ENCODE measurements around the gene KLK8.
"Not testable (repeated sequence)": the region's sequence is repeated elsewhere in the genome, so short reads cannot be mapped to it uniquely, and the experiment has no call there.

Gene KLK8

GRCh38 chr19:50981587-50982146 lies 19.7 kb downstream of the KLK8 start:
- no peak for DNase-seq

GRCh38 chr19:50980208-50980607 lies 21.2 kb downstream of the KLK8 start:
- no peak for DNase-seq

GRCh38 chr19:50979758-50980157 lies 21.6 kb downstream of the KLK8 start:
- DNase-seq = no peak

- DNase-seq = no peak
These were observed 22.5 kb downstream of the KLK8 start for GRCh38 chr19:50978772-50979390.

GRCh38 chr19:50977626-50978025 lies 23.8 kb downstream of the KLK8 start:
- DNase-seq = no peak

GRCh38 chr19:50975766-50976165 lies 25.6 kb downstream of the KLK8 start:
- no peak for DNase-seq

GRCh38 chr19:50974702-50975556 lies 26.5 kb downstream of the KLK8 start:
- DNase-seq = no peak

GRCh38 chr19:50972795-50973376 lies 28.5 kb downstream of the KLK8 start:
- DNase-seq = no peak

- DNase-seq = not testable (repeated sequence)
These were observed 31.6 kb downstream of the KLK8 start for GRCh38 chr19:50969810-50970209.

GRCh38 chr19:50969413-50969760 lies 32.0 kb downstream of the KLK8 start, which contains the start of gene KLK6:
Gene KLK6 (minus strand): TSS chr19:50969591. CDS start chr19:50968104, 1,487 bp downstream.
- DNase-seq = no peak

GRCh38 chr19:50968716-50969412 lies 32.5 kb downstream of the KLK8 start:
- DNase-seq = no peak

GRCh38 chr19:50967929-50968715 lies 33.3 kb downstream of the KLK8 start:
- no peak for DNase-seq

GRCh38 chr19:50964266-50964665 lies 37.1 kb downstream of the KLK8 start:
- no peak for DNase-seq

GRCh38 chr19:50963381-50963780 lies 38.0 kb downstream of the KLK8 start:
- no peak for DNase-seq

GRCh38 chr19:50962245-50962644 lies 39.2 kb downstream of the KLK8 start:
- DNase-seq = no peak

- DNase-seq = no peak
These were observed 41.5 kb downstream of the KLK8 start for GRCh38 chr19:50959731-50960500.

GRCh38 chr19:50957587-50957986 lies 43.8 kb downstream of the KLK8 start:
- no peak for DNase-seq

GRCh38 chr19:50952910-50953309 lies 48.5 kb downstream of the KLK8 start, which contains the start of gene KLK5:
Gene KLK5 (minus strand): TSS chr19:50953038. CDS start chr19:50952657, 381 bp downstream.
- DNase-seq = no peak

- DNase-seq = no peak
These were observed 51.5 kb downstream of the KLK8 start for GRCh38 chr19:50949861-50950260.

GRCh38 chr19:50947123-50947522 lies 54.3 kb downstream of the KLK8 start:
- no peak for DNase-seq
